Ascending aorta (tissue), 2 donors: Measurements from ENCODE around the gene OR13C4. TPM values are rescaled to one million over a fixed set of nuclear protein-coding genes. Genes with fewer than 3 reads are reported as not detected.

Source experiments
- DNase-seq, 2 donors: peaks; one replicate each; pipeline ENCODE4 v3.0.0-alpha.2; 2019; ENCODE audit warnings: low spot score in 2 of 2
- H3K27ac ChIP-seq, 2 donors: fragments of 200-600 bp; sonication (generic); one replicate each; pipeline ENCODE4 v1.5.1; 2016 to 2017; ENCODE audit warnings: mild to moderate bottlenecking in 1 of 2
- H3K27me3 ChIP-seq: fragments of 200-600 bp; sonication (generic); one replicate; pipeline ENCODE4 v1.5.1; 2017
- H3K36me3 ChIP-seq, 2 donors: fragments of 200-600 bp; sonication (generic); one replicate each; pipeline ENCODE4 v1.5.1; 2016
- H3K4me1 ChIP-seq, 2 donors: fragments of 200-600 bp; sonication (generic); one replicate each; pipeline ENCODE4 v1.5.1; 2016 to 2017; ENCODE audit warnings: mild to moderate bottlenecking in 1 of 2
- H3K4me3 ChIP-seq, 2 donors: fragments of 200-600 bp; sonication (generic); one replicate each; pipeline ENCODE4 v1.5.1; 2016 to 2017; ENCODE audit warnings: mild to moderate bottlenecking in 1 of 2
- H3K9me3 ChIP-seq, 2 donors: fragments of 200-600 bp; sonication (generic); one replicate each; pipeline ENCODE4 v1.5.1; 2016
- intact Hi-C: fragments of 100-400 bp; cut with DNase I; formaldehyde crosslinking; loops from one replicate; pipeline ENCODE4 v1.15.1; 2023
- total RNA-seq: library from RNA; depleted of rRNA; stranded (reverse); fragments of >200 nt; gene quantifications from one replicate; pipeline ENCODE4 v1.1.0, GENCODE V29; 2016
- TF ChIP-seq, protein P1 (sequence below), 3 experiments: fragments of 200-600 bp in 2 of 3; fragments of 450-650 bp in 1 of 3; sonication (generic) in 2 of 3; IDR thresholded peaks; one replicate each; pipeline ENCODE4 v1.5.1; 2016 to 2019; ENCODE audit warnings: antibody characterized with exemption in 3 of 3, mild to moderate bottlenecking in 1 of 3, moderate library complexity in 1 of 3

Gene OR13C4
- not detected for total RNA-seq

DNA sequence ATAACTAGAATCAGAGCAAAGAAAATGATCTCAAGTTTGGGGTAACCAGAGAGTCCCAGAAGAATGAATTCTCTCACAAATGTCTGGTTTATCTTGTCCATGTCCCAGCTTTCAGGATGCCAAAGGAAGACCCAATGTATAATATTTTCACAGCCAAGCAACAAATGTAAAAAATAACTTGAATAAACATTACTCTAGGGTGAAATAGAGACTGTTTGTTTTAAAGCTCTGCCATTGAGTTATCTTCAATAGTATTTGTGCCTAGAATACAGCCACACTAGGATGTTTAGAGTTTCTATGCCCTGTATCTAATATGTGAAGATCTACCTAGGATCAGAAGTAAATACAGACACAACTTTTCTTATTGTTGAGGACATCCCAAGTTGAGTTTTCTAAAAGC, at the start of gene OR13C4:
TSS of gene OR13C4 (minus strand) at position 101 of the 400 bp plus-strand sequence. CDS start at position 101, 0 bp downstream.
- no peak within 1 kb of the TSS for H3K27ac ChIP-seq
- TF ChIP-seq, protein P1, sequence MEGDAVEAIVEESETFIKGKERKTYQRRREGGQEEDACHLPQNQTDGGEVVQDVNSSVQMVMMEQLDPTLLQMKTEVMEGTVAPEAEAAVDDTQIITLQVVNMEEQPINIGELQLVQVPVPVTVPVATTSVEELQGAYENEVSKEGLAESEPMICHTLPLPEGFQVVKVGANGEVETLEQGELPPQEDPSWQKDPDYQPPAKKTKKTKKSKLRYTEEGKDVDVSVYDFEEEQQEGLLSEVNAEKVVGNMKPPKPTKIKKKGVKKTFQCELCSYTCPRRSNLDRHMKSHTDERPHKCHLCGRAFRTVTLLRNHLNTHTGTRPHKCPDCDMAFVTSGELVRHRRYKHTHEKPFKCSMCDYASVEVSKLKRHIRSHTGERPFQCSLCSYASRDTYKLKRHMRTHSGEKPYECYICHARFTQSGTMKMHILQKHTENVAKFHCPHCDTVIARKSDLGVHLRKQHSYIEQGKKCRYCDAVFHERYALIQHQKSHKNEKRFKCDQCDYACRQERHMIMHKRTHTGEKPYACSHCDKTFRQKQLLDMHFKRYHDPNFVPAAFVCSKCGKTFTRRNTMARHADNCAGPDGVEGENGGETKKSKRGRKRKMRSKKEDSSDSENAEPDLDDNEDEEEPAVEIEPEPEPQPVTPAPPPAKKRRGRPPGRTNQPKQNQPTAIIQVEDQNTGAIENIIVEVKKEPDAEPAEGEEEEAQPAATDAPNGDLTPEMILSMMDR (IDR thresholded peaks at IDR 0.05) = no peak
- no peaks in the 10 kb centered on the region for H3K9me3 ChIP-seq
- H3K4me3 ChIP-seq = no peak within 1 kb of the TSS
- no peak for DNase-seq
- no peaks in the 10 kb centered on the region for H3K4me1 ChIP-seq
- H3K27me3 ChIP-seq = no peaks in the 10 kb centered on the region
- intact Hi-C loops = no loop called here
- no peaks in the 10 kb centered on the region for H3K36me3 ChIP-seq

DNA sequence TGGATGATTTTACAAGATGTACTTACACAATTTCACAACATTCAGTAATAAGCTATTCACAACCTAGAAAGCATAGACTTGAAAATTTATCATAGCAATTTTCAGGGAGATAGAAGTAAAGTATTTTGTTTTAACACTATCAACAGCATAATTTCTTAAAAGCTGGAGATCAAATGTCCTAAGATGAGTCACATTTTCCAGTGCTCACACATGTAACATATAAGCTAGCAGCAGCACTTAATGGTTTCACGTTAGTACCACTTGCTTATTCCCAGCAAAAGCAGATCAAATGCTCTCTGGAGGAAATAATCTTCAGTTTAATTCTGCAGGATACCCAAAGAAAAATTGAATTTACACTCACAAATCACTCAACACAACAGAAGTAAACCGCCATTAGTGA, 48.4 kb upstream of the OR13C4 start:
- H3K36me3 ChIP-seq = no peaks in the 10 kb centered on the region
- TF ChIP-seq, protein P1 (IDR thresholded peaks at IDR 0.05) = no peak
- no peaks in the 10 kb centered on the region for H3K9me3 ChIP-seq
- intact Hi-C loops = no loop called here
- H3K27me3 ChIP-seq = no peaks in the 10 kb centered on the region
- DNase-seq = no peak
- no peak overlapping the region for H3K4me3 ChIP-seq
- H3K27ac ChIP-seq = no peak overlapping the region
- H3K4me1 ChIP-seq = no peaks in the 10 kb centered on the region

DNA sequence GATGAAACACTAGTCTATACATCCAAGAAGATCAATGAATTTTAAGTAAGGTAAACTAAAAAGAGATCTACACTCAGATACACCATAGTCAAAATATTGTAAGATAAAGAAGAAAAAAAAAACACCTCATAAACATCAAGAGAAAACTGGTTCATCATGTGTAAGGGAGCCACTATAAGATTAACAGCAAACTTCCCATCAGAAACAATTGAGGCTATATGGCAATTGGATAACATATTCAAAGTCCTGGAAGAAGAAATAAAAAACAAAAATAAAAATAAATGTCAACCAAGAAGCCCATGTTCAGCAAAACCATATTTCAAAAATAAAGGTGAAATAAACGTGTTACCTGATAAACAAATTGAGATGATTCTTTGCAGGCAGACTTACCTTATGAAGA, 45.6 kb upstream of the OR13C4 start:
- no peak for DNase-seq
- Histone ChIP-seq H3K27ac (no peak overlapping the region), H3K36me3 (no peaks in the 10 kb centered on the region), H3K4me1 (no peaks in the 10 kb centered on the region), H3K9me3 (no peaks in the 10 kb centered on the region), H3K4me3 (no peak overlapping the region), H3K27me3 (no peaks in the 10 kb centered on the region)
- TF ChIP-seq, protein P1 (IDR thresholded peaks at IDR 0.05) = no peak
- intact Hi-C loops = no loop called here

- no peaks in the 10 kb centered on the region for H3K36me3 ChIP-seq
- H3K27me3 ChIP-seq = no peaks in the 10 kb centered on the region
- intact Hi-C loops = no loop called here
- H3K4me3 ChIP-seq = no peak within 1 kb of the TSS
- H3K27ac ChIP-seq = no peak within 1 kb of the TSS
- no peak for DNase-seq
- TF ChIP-seq, protein P1 (IDR thresholded peaks at IDR 0.05) = no peak
- H3K4me1 ChIP-seq = no peaks in the 10 kb centered on the region
- H3K9me3 ChIP-seq = no peaks in the 10 kb centered on the region
Measured at GRCh38 chr9:104568868-104569267, 41.9 kb upstream of the OR13C4 start, which contains the start of gene OR13C8. TSS of gene OR13C8 (plus strand) at chr9:104569168. CDS start at chr9:104569168, 0 bp downstream.

DNA sequence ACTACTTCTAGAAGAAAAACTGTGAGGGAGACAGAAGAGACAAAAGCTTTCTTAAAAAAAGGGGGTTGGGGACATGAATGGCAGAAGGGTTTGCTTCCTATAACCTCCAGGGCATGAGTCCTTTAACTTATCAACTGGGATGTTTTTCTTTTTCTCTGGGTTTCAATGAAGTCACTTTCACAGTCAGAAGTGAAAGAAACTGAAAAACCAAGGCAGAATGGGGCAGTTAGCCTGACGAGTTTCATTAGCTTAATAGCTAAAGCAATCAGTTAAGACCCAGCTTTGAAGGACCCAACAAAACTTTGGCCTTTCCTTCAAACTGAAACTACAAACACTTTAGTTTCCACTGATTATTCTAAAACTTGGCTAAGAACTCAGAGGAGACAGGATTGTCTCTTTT, 37.3 kb upstream of the OR13C4 start:
- Histone ChIP-seq H3K27me3 (no peaks in the 10 kb centered on the region), H3K36me3 (no peaks in the 10 kb centered on the region), H3K4me3 (no peak overlapping the region), H3K9me3 (peaks cover 0 to 3% of the 10 kb centered on the region in 2 donors), H3K4me1 (no peaks in the 10 kb centered on the region), H3K27ac (no peak overlapping the region)
- intact Hi-C loops = no loop called here
- TF ChIP-seq, protein P1 (IDR thresholded peaks at IDR 0.05) = no peak
- no peak for DNase-seq
